IMR-90 (cell line): ENCODE data around the gene PALLD. TPM values are rescaled to one million over a fixed set of nuclear protein-coding genes. Genes with fewer than 3 reads are reported as not detected.

Experiments used
- ATAC-seq: fragments of 200-7000 bp; cut with Tn5 transposase; 2 replicates; pipeline ENCODE4 v1.9.1; 2020; ENCODE audit warnings: low read depth, mild to moderate bottlenecking, moderate library complexity
- BruUV-seq: library from RNA; stranded (reverse); fragments of 400-500 nt; replicated peaks from 2 replicates; lab custom pipeline; 2021; lab: Mats Ljungman, UMichigan
- CTCF ChIA-PET: fragments of 300-600 bp; formaldehyde crosslinking; extraction: SDS; loops from one replicate; lab custom pipeline; 2021; ENCODE audit warnings: antibody characterized with exemption; lab: Yijun Ruan, JAX
- POLR2A ChIA-PET: fragments of 300-600 bp; sonication (Branson Sonifier 250); formaldehyde crosslinking; loops from one replicate; lab custom pipeline; 2022; ENCODE audit warnings: antibody characterized with exemption; ENCODE audit not compliant: unreplicated experiment; lab: Charles Lee
- DNase-seq: peaks from one replicate; pipeline ENCODE4 v3.0.0; 2013
- H2AFZ ChIP-seq: replicated peaks from 2 replicates; pipeline ENCODE3; 2013; ENCODE audit warnings: low read length, mild to moderate bottlenecking; ENCODE audit not compliant: poor library complexity
- H2AK5ac ChIP-seq: 2 replicates; pipeline ENCODE4 v1.6.1; 2013; ENCODE audit warnings: low read depth, low read length, inconsistent platforms
- H2AK9ac ChIP-seq: replicated peaks from 2 replicates; pipeline ENCODE3; 2013; ENCODE audit warnings: mild to moderate bottlenecking, low read depth, low read length, moderate library complexity; ENCODE audit not compliant: poor library complexity
- H2BK120ac ChIP-seq: 2 replicates; pipeline ENCODE4 v1.6.1; 2013; ENCODE audit warnings: low read depth, low read length, inconsistent platforms
- H2BK15ac ChIP-seq: 3 replicates; pipeline ENCODE4 v1.6.1; 2013; ENCODE audit warnings: low read depth, low read length, inconsistent platforms
- H2BK20ac ChIP-seq: 2 replicates; pipeline ENCODE4 v1.6.1; 2013; ENCODE audit warnings: low read depth, mild to moderate bottlenecking, inconsistent platforms, low read length, moderate library complexity
- H2BK5ac ChIP-seq: 2 replicates; pipeline ENCODE4 v1.6.1; 2013; ENCODE audit warnings: mild to moderate bottlenecking, low read depth, low read length, inconsistent platforms; ENCODE audit not compliant: poor library complexity, severe bottlenecking
- H3K14ac ChIP-seq: replicated peaks from 2 replicates; pipeline ENCODE4 v1.6.1; 2013; ENCODE audit warnings: low read depth, low read length, inconsistent platforms
- H3K18ac ChIP-seq: 2 replicates; pipeline ENCODE4 v1.6.1; 2013; ENCODE audit warnings: low read depth, low read length, control low read depth
- H3K23ac ChIP-seq: 2 replicates; pipeline ENCODE4 v1.6.1; 2013; ENCODE audit warnings: low read depth, low read length, inconsistent platforms
- H3K27ac ChIP-seq: 2 replicates; pipeline ENCODE4 v1.5.1; 2013; ENCODE audit warnings: mild to moderate bottlenecking, control low read depth, low read length; ENCODE audit not compliant: insufficient read depth
- H3K27me3 ChIP-seq: 2 replicates; pipeline ENCODE4 v1.6.1; 2013; ENCODE audit warnings: low read length; ENCODE audit not compliant: control insufficient read depth, insufficient read depth
- H3K36me3 ChIP-seq: 2 replicates; pipeline ENCODE4 v1.6.1; 2013; ENCODE audit warnings: low read length, mixed read lengths; ENCODE audit not compliant: control insufficient read depth, insufficient read depth
- H3K4ac ChIP-seq: 2 replicates; pipeline ENCODE4 v1.6.1; 2013; ENCODE audit warnings: low read depth, low read length, inconsistent platforms
- H3K4me1 ChIP-seq: 2 replicates; pipeline ENCODE4 v1.6.1; 2013; ENCODE audit warnings: low read length, mixed read lengths; ENCODE audit not compliant: control insufficient read depth, insufficient read depth
- H3K4me2 ChIP-seq: 2 replicates; pipeline ENCODE4 v1.6.1; 2013; ENCODE audit warnings: low read depth, mild to moderate bottlenecking, control low read depth, low read length, moderate library complexity
- H3K4me3 ChIP-seq: 2 replicates; pipeline ENCODE4 v1.5.1; 2013; ENCODE audit warnings: low read depth, mild to moderate bottlenecking, control low read depth, low read length, moderate library complexity; ENCODE audit not compliant: insufficient read depth
- H3K56ac ChIP-seq: 2 replicates; pipeline ENCODE4 v1.6.1; 2013; ENCODE audit warnings: low read length, inconsistent platforms; ENCODE audit not compliant: insufficient read depth; ENCODE audit errors: extremely low read depth
- H3K79me1 ChIP-seq, 2 experiments: 2 replicates each; pipeline ENCODE4 v1.6.1; 2013; ENCODE audit warnings: low read length in 2 of 2, inconsistent platforms in 1 of 2, low read depth in 1 of 2
- H3K9ac ChIP-seq: 2 replicates; pipeline ENCODE4 v1.6.1; 2013; ENCODE audit warnings: low read depth, low read length, control low read depth
- H3K9me1 ChIP-seq: 2 replicates; pipeline ENCODE4 v1.6.1; 2013; ENCODE audit warnings: low read length, inconsistent platforms; ENCODE audit not compliant: insufficient read depth
- H3K9me3 ChIP-seq: 2 replicates; pipeline ENCODE4 v1.6.1; 2013; ENCODE audit warnings: low read length; ENCODE audit not compliant: control insufficient read depth, insufficient read depth
- H4K20me1 ChIP-seq: 2 replicates; pipeline ENCODE4 v1.6.1; 2013; ENCODE audit warnings: low read length, inconsistent platforms; ENCODE audit not compliant: insufficient read depth
- H4K5ac ChIP-seq: 2 replicates; pipeline ENCODE4 v1.6.1; 2013; ENCODE audit warnings: mild to moderate bottlenecking, low read depth, low read length, control low read depth
- H4K8ac ChIP-seq, 2 experiments: 2 replicates each; pipeline ENCODE4 v1.6.1; 2013; ENCODE audit warnings: low read depth in 2 of 2, low read length in 2 of 2, control low read depth in 1 of 2, inconsistent platforms in 1 of 2
- H4K91ac ChIP-seq: 2 replicates; pipeline ENCODE4 v1.6.1; 2013; ENCODE audit warnings: low read depth, low read length, inconsistent platforms; ENCODE audit not compliant: insufficient read depth
- BHLHE40 ChIP-seq: fragments of 150-350 bp; IDR thresholded peaks from 2 replicates; pipeline ENCODE4 v1.6.1; 2016; ENCODE audit warnings: mild to moderate bottlenecking, low read depth, low read length
- CEBPB ChIP-seq: IDR thresholded peaks from 2 replicates; pipeline ENCODE4 v1.6.1; 2012; ENCODE audit warnings: low read depth, low read length, improper control_type of control experiment
- CHD1 ChIP-seq: IDR thresholded peaks from 2 replicates; pipeline ENCODE4 v1.6.1; 2012; ENCODE audit warnings: low read depth, low read length, improper control_type of control experiment
- ELK1 ChIP-seq: fragments of 150-350 bp; IDR thresholded peaks from 2 replicates; pipeline ENCODE4 v1.6.1; 2016; ENCODE audit warnings: low read depth, mild to moderate bottlenecking, low read length, moderate library complexity, borderline replicate concordance
- FOS ChIP-seq: fragments of 150-350 bp; IDR thresholded peaks from 2 replicates; pipeline ENCODE4 v1.6.1; 2016; ENCODE audit warnings: low read depth, low read length
- MAFK ChIP-seq: IDR thresholded peaks from 2 replicates; pipeline ENCODE4 v1.6.1; 2012; ENCODE audit warnings: low read depth, low read length, improper control_type of control experiment
- MAZ ChIP-seq: IDR thresholded peaks from 2 replicates; pipeline ENCODE4 v1.6.1; 2012; ENCODE audit warnings: low read depth, mild to moderate bottlenecking, low read length, improper control_type of control experiment, moderate library complexity, borderline replicate concordance
- MXI1 ChIP-seq: IDR thresholded peaks from 2 replicates; pipeline ENCODE4 v1.6.1; 2012; ENCODE audit warnings: low read depth, mild to moderate bottlenecking, low read length, moderate library complexity, borderline replicate concordance
- NFE2L2 ChIP-seq: fragments of 150-350 bp; IDR thresholded peaks from 2 replicates; pipeline ENCODE4 v1.6.1; 2016; ENCODE audit warnings: low read depth, mild to moderate bottlenecking, low read length
- POLR2A ChIP-seq: IDR thresholded peaks from 2 replicates; pipeline ENCODE4 v1.6.1; 2012; ENCODE audit warnings: mild to moderate bottlenecking, low read depth, low read length
- RAD21 ChIP-seq: IDR thresholded peaks from 2 replicates; pipeline ENCODE4 v1.6.1; 2012; ENCODE audit warnings: low read length, improper control_type of control experiment
- RCOR1 ChIP-seq: IDR thresholded peaks from 2 replicates; pipeline ENCODE4 v1.6.1; 2012; ENCODE audit warnings: mild to moderate bottlenecking, low read length, improper control_type of control experiment; ENCODE audit not compliant: insufficient replicate concordance
- RFX5 ChIP-seq: IDR thresholded peaks from 2 replicates; pipeline ENCODE4 v1.8.0; 2012; ENCODE audit warnings: low read depth, mild to moderate bottlenecking, low read length, moderate library complexity
- SMC3 ChIP-seq: fragments of 150-350 bp; IDR thresholded peaks from 2 replicates; pipeline ENCODE4 v1.6.1; 2016; ENCODE audit warnings: low read depth, mild to moderate bottlenecking, antibody characterized with exemption, low read length, moderate library complexity
- USF2 ChIP-seq: fragments of 150-350 bp; IDR thresholded peaks from 2 replicates; pipeline ENCODE4 v1.6.1; 2017; ENCODE audit warnings: mild to moderate bottlenecking, antibody characterized with exemption, low read length, low read depth
- WGBS, 2 experiments: methylation state at CpG; one replicate each; pipeline versions ENCODE4 v1.1.5 to v1.1.7; 2013; ENCODE audit warnings: missing lambda C conversion rate in 2 of 2; ENCODE audit not compliant: insufficient read length in 1 of 2; ENCODE audit errors: extremely low coverage in 2 of 2; 5-methylcytosine and 5-hydroxymethylcytosine counted together
- dilution Hi-C: fragments of 300-500 bp; cut with HindIII; formaldehyde crosslinking; loops from one replicate; pipeline ENCODE4 v1.14.3; 2018; ENCODE audit warnings: low sequenced_read_pairs; ENCODE audit not compliant: unreplicated experiment
- in situ Hi-C: fragments of 300-500 bp; cut with MboI; formaldehyde crosslinking; loops from 3 replicates; pipeline ENCODE4 v1.14.3; 2019; ENCODE audit warnings: low sequenced_read_pairs, inconsistent platforms, mixed read lengths
- intact Hi-C: fragments of 100-400 bp; cut with micrococcal nuclease; formaldehyde crosslinking; loops from 2 replicates; pipeline ENCODE4 v1.10.0; 2022
- polyA plus RNA-seq, 3 experiments: library from polyadenylated mRNA; depleted of rRNA; stranded (reverse); fragments of >200 nt; gene quantifications; 2 replicates each; pipeline ENCODE4 v1.2.3, GENCODE V29; 2012; ENCODE audit warnings: low replicate concordance in 1 of 3
- total RNA-seq: library from RNA; depleted of rRNA; stranded (reverse); fragments of >200 nt; gene quantifications from 2 replicates; pipeline ENCODE4 v1.2.3, GENCODE V29; 2012
- TF ChIP-seq, protein P1 (sequence below): conservative IDR thresholded peaks from 2 replicates; pipeline ENCODE4 v1.5.1; 2012; ENCODE audit warnings: mild to moderate bottlenecking, low read depth, low read length, improper control_type of control experiment

PALLD gene
- total and polyA plus RNA-seq, 2 of the 4 experiments (the other 2 are of a cell fraction): 91.0 to 91.9 TPM

DNA sequence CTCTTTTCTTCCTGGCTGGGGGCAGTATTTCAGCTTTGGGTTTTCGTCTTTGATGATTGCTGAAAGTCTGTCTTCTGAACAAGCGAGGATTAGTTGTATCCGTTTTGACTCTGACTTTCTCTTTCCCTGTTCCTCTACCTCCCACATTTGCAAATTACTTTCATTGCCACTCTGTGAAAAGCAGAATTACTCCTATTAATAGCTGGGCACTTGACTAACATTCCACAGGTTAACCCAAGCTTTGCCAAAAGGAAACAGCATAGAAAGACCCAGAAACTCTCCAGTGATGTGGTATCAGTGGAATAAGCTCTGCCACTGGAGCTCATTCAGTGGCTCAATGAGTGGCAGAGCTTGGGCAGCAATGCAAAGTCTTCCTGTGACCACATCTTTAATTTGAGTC is 238.9 kb downstream of the PALLD start:
- peak overlapping the region; percentile 2; the same call in 1 of the 2 replicates for H3K18ac ChIP-seq
- H3K27me3 ChIP-seq: no peaks in the 10 kb centered on the region
- H2BK15ac ChIP-seq: no peak overlapping the region
- no peak overlapping the region for H2AK5ac ChIP-seq
- ChIA-PET POLR2A (interaction anchor here (0.6 to 0.7 kb wide), 2 partner anchors 96 to 103 kb away, joined by 4 to 5 read pairs; no protein-coding TSS in a partner anchor), CTCF (no interaction called here)
- H3K14ac ChIP-seq: no peak overlapping the region
- no peak overlapping the region for H3K56ac ChIP-seq
- BruUV-seq: no TSS peak
- H3K27ac ChIP-seq: no peak overlapping the region
- WGBS, 2 experiments: 90% methylated on average over 2 of the region's 3 CpGs; no CpG with 5 or more reads in 1 of the 2 experiments
- no peak overlapping the region for H2BK5ac ChIP-seq
- TF ChIP-seq USF2: no peak
- TF ChIP-seq CEBPB: no peak
- no peak for TF ChIP-seq MAZ
- no peak for TF ChIP-seq MAFK
- no peak for TF ChIP-seq RCOR1
- TF ChIP-seq CHD1: no peak
- no peak for TF ChIP-seq BHLHE40
- no peak for TF ChIP-seq NFE2L2
- no peak for TF ChIP-seq SMC3
- TF ChIP-seq ELK1: no peak
- TF ChIP-seq FOS: no peak
- no peak for TF ChIP-seq RAD21
- TF ChIP-seq RFX5: no peak
- TF ChIP-seq, protein P1, sequence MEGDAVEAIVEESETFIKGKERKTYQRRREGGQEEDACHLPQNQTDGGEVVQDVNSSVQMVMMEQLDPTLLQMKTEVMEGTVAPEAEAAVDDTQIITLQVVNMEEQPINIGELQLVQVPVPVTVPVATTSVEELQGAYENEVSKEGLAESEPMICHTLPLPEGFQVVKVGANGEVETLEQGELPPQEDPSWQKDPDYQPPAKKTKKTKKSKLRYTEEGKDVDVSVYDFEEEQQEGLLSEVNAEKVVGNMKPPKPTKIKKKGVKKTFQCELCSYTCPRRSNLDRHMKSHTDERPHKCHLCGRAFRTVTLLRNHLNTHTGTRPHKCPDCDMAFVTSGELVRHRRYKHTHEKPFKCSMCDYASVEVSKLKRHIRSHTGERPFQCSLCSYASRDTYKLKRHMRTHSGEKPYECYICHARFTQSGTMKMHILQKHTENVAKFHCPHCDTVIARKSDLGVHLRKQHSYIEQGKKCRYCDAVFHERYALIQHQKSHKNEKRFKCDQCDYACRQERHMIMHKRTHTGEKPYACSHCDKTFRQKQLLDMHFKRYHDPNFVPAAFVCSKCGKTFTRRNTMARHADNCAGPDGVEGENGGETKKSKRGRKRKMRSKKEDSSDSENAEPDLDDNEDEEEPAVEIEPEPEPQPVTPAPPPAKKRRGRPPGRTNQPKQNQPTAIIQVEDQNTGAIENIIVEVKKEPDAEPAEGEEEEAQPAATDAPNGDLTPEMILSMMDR: no peak
- no peak for TF ChIP-seq POLR2A
- TF ChIP-seq MXI1: no peak
- dilution Hi-C loops (no loop called here), in situ Hi-C loops (no loop called here), intact Hi-C loops (no loop called here)
- no peak overlapping the region for H2AFZ ChIP-seq
- no peak overlapping the region for H3K4ac ChIP-seq
- no peaks in the 10 kb centered on the region for H3K36me3 ChIP-seq
- no peaks in the 10 kb centered on the region; the same call in 1 of the 2 replicates for H3K9me1 ChIP-seq
- no peak overlapping the region for H2BK120ac ChIP-seq
- no peaks in the 10 kb centered on the region for H3K9me3 ChIP-seq
- H4K8ac ChIP-seq: no peak overlapping the region
- DNase-seq: no peak
- H4K5ac ChIP-seq: no peak overlapping the region; the same call in 1 of the 2 replicates
- H3K4me3 ChIP-seq: no peak overlapping the region
- no peak overlapping the region for H2BK20ac ChIP-seq
- H3K4me2 ChIP-seq: no peak overlapping the region
- H3K4me1 ChIP-seq: peaks cover 10% of the 10 kb centered on the region
- H2AK9ac ChIP-seq: no peak overlapping the region
- no peaks in the 10 kb centered on the region for H4K20me1 ChIP-seq
- no peak overlapping the region; the same call in 1 of the 2 replicates for H3K9ac ChIP-seq
- H3K79me1 ChIP-seq: no peaks in the 10 kb centered on the region
- H4K91ac ChIP-seq: no peak overlapping the region
- H3K23ac ChIP-seq: no peak overlapping the region
- ATAC-seq: no peak
